ENCODE measurements around the gene NFATC1. TPM values are rescaled to one million over a fixed set of nuclear protein-coding genes. Genes with fewer than 3 reads are reported as not detected.

The NFATC1 gene
- total and polyA plus RNA-seq, 9 donors = 7.0 to 17.1 (median 12.6) TPM

GRCh38 chr18:79441420-79441819, 45.7 kb downstream of the NFATC1 start:
- Histone ChIP-seq H3K4me3 (ENCODE audit: low read length) (no peak overlapping the region), H3K9me3 (replicated peaks; ENCODE audit: control insufficient read depth, low read depth, low read length) (no peaks in the 10 kb centered on the region), H3K4me1 (ENCODE audit: control insufficient read depth, insufficient read depth, low read length) (peaks cover 46% of the 10 kb centered on the region), H3K36me3 (ENCODE audit: control insufficient read depth, insufficient read depth, low read length) (peaks cover 12% of the 10 kb centered on the region), H3K27ac (ENCODE audit: low read length) (no peak overlapping the region), H3K27me3 (ENCODE audit: control insufficient read depth, insufficient read depth, low read length) (no peaks in the 10 kb centered on the region)
- DNase-seq = no peak
- 96% methylated on average over 10 of the region's 16 CpGs for WGBS (ENCODE audit: insufficient coverage)

- Histone ChIP-seq H3K27ac (ENCODE audit: low read length) (no peak overlapping the region), H3K36me3 (ENCODE audit: control insufficient read depth, insufficient read depth, low read length) (peaks cover 12% of the 10 kb centered on the region), H3K27me3 (ENCODE audit: control insufficient read depth, insufficient read depth, low read length) (no peaks in the 10 kb centered on the region), H3K4me3 (ENCODE audit: low read length) (no peak overlapping the region), H3K4me1 (ENCODE audit: control insufficient read depth, insufficient read depth, low read length) (peaks cover 50% of the 10 kb centered on the region), H3K9me3 (replicated peaks; ENCODE audit: control insufficient read depth, low read depth, low read length) (no peaks in the 10 kb centered on the region)
- WGBS (ENCODE audit: insufficient coverage) = 53% methylated on average over 24 of the region's 29 CpGs
- peak; percentile 54 for DNase-seq
Observed at GRCh38 chr18:79442508-79443221, 46.9 kb downstream of the NFATC1 start.

GRCh38 chr18:79445221-79445620, 49.5 kb downstream of the NFATC1 start:
- DNase-seq = no peak
- H3K4me1 ChIP-seq (ENCODE audit: control insufficient read depth, insufficient read depth, low read length) = peaks cover 25% of the 10 kb centered on the region
- H3K27ac ChIP-seq (ENCODE audit: low read length) = no peak overlapping the region
- WGBS (ENCODE audit: insufficient coverage) = 58% methylated on average over 6 of the region's 15 CpGs
- H3K9me3 ChIP-seq (replicated peaks; ENCODE audit: control insufficient read depth, low read depth, low read length) = no peaks in the 10 kb centered on the region
- no peak overlapping the region for H3K4me3 ChIP-seq (ENCODE audit: low read length)
- no peaks in the 10 kb centered on the region for H3K27me3 ChIP-seq (ENCODE audit: control insufficient read depth, insufficient read depth, low read length)
- peaks cover 18% of the 10 kb centered on the region for H3K36me3 ChIP-seq (ENCODE audit: control insufficient read depth, insufficient read depth, low read length)

GRCh38 chr18:79445696-79446561, 50.2 kb downstream of the NFATC1 start:
- DNase-seq = no peak
- Histone ChIP-seq H3K4me1 (ENCODE audit: control insufficient read depth, insufficient read depth, low read length) (peaks cover 20% of the 10 kb centered on the region), H3K27ac (ENCODE audit: low read length) (no peak overlapping the region), H3K27me3 (ENCODE audit: control insufficient read depth, insufficient read depth, low read length) (no peaks in the 10 kb centered on the region), H3K36me3 (ENCODE audit: control insufficient read depth, insufficient read depth, low read length) (peaks cover 22% of the 10 kb centered on the region), H3K4me3 (ENCODE audit: low read length) (no peak overlapping the region), H3K9me3 (replicated peaks; ENCODE audit: control insufficient read depth, low read depth, low read length) (no peaks in the 10 kb centered on the region)
- WGBS (ENCODE audit: insufficient coverage) = 69% methylated on average over 3 of the region's 18 CpGs

GRCh38 chr18:79446931-79447330, 51.2 kb downstream of the NFATC1 start:
- Histone ChIP-seq H3K27ac (ENCODE audit: low read length) (no peak overlapping the region), H3K36me3 (ENCODE audit: control insufficient read depth, insufficient read depth, low read length) (peaks cover 30% of the 10 kb centered on the region), H3K9me3 (replicated peaks; ENCODE audit: control insufficient read depth, low read depth, low read length) (no peaks in the 10 kb centered on the region), H3K4me3 (ENCODE audit: low read length) (no peak overlapping the region), H3K4me1 (ENCODE audit: control insufficient read depth, insufficient read depth, low read length) (peaks cover 20% of the 10 kb centered on the region), H3K27me3 (ENCODE audit: control insufficient read depth, insufficient read depth, low read length) (no peaks in the 10 kb centered on the region)
- no peak for DNase-seq
- 90% methylated on average over 15 of the region's 24 CpGs for whole genome bisulfite sequencing (ENCODE audit: insufficient coverage)

GRCh38 chr18:79447703-79448367, 52.1 kb downstream of the NFATC1 start:
- Histone ChIP-seq H3K27me3 (ENCODE audit: control insufficient read depth, insufficient read depth, low read length) (no peaks in the 10 kb centered on the region), H3K9me3 (replicated peaks; ENCODE audit: control insufficient read depth, low read depth, low read length) (no peaks in the 10 kb centered on the region), H3K27ac (ENCODE audit: low read length) (no peak overlapping the region), H3K36me3 (ENCODE audit: control insufficient read depth, insufficient read depth, low read length) (peaks cover 39% of the 10 kb centered on the region), H3K4me3 (ENCODE audit: low read length) (no peak overlapping the region), H3K4me1 (ENCODE audit: control insufficient read depth, insufficient read depth, low read length) (peaks cover 15% of the 10 kb centered on the region)
- DNase-seq = no peak
- WGBS (ENCODE audit: insufficient coverage) = 88% methylated on average over 23 of the region's 29 CpGs

GRCh38 chr18:79448621-79449020, 52.9 kb downstream of the NFATC1 start:
- H3K4me1 ChIP-seq (ENCODE audit: control insufficient read depth, insufficient read depth, low read length) = peaks cover 11% of the 10 kb centered on the region
- DNase-seq = no peak
- no peak overlapping the region for H3K27ac ChIP-seq (ENCODE audit: low read length)
- peaks cover 42% of the 10 kb centered on the region for H3K36me3 ChIP-seq (ENCODE audit: control insufficient read depth, insufficient read depth, low read length)
- H3K9me3 ChIP-seq (replicated peaks; ENCODE audit: control insufficient read depth, low read depth, low read length) = no peaks in the 10 kb centered on the region
- H3K27me3 ChIP-seq (ENCODE audit: control insufficient read depth, insufficient read depth, low read length) = no peaks in the 10 kb centered on the region
- WGBS (ENCODE audit: insufficient coverage) = 80% methylated on average over 16 of the region's 25 CpGs
- H3K4me3 ChIP-seq (ENCODE audit: low read length) = no peak overlapping the region

- DNase-seq = no peak
- 78% methylated on average over 27 of the region's 35 CpGs for WGBS (ENCODE audit: insufficient coverage)
- H3K4me3 ChIP-seq (ENCODE audit: low read length) = no peak overlapping the region
- no peaks in the 10 kb centered on the region for H3K9me3 ChIP-seq (replicated peaks; ENCODE audit: control insufficient read depth, low read depth, low read length)
- no peaks in the 10 kb centered on the region for H3K27me3 ChIP-seq (ENCODE audit: control insufficient read depth, insufficient read depth, low read length)
- peaks cover 41% of the 10 kb centered on the region for H3K36me3 ChIP-seq (ENCODE audit: control insufficient read depth, insufficient read depth, low read length)
- peaks cover 19% of the 10 kb centered on the region for H3K4me1 ChIP-seq (ENCODE audit: control insufficient read depth, insufficient read depth, low read length)
- no peak overlapping the region for H3K27ac ChIP-seq (ENCODE audit: low read length)
Observed at GRCh38 chr18:79449551-79450288, 54.0 kb downstream of the NFATC1 start.

- no peaks in the 10 kb centered on the region for H3K9me3 ChIP-seq (replicated peaks; ENCODE audit: control insufficient read depth, low read depth, low read length)
- peaks cover 19% of the 10 kb centered on the region for H3K4me1 ChIP-seq (ENCODE audit: control insufficient read depth, insufficient read depth, low read length)
- 83% methylated on average over 26 of the region's 28 CpGs for WGBS (ENCODE audit: insufficient coverage)
- no peak overlapping the region for H3K4me3 ChIP-seq (ENCODE audit: low read length)
- no peak for DNase-seq
- no peak overlapping the region for H3K27ac ChIP-seq (ENCODE audit: low read length)
- H3K36me3 ChIP-seq (ENCODE audit: control insufficient read depth, insufficient read depth, low read length) = peaks cover 48% of the 10 kb centered on the region
- no peaks in the 10 kb centered on the region for H3K27me3 ChIP-seq (ENCODE audit: control insufficient read depth, insufficient read depth, low read length)
Observed at GRCh38 chr18:79450289-79451080, 54.8 kb downstream of the NFATC1 start.

Measured in muscle of leg (tissue), 11 donors.